GM23248 (cell line): Measurements from ENCODE around the gene RASA2. TPM values are rescaled to one million over a fixed set of nuclear protein-coding genes. Genes with fewer than 3 reads are reported as not detected.

ENCODE experiments used
- DNase-seq: peaks from one replicate; pipeline ENCODE4 v3.0.0-alpha.2; 2015
- H2AFZ ChIP-seq: fragments of 200-600 bp; sonication (generic); 2 replicates; pipeline ENCODE4 v1.6.1; 2016; ENCODE audit warnings: antibody characterized with exemption
- H3F3A ChIP-seq: fragments of 200-600 bp; sonication (generic); 2 replicates; pipeline ENCODE4 v1.6.1; 2016; ENCODE audit warnings: mild to moderate bottlenecking, antibody characterized with exemption, mixed run types; ENCODE audit not compliant: insufficient read depth
- H3K27ac ChIP-seq: fragments of 200-600 bp; sonication (generic); 2 replicates; pipeline ENCODE4 v1.5.1; 2016; ENCODE audit warnings: mild to moderate bottlenecking
- H3K27me3 ChIP-seq: fragments of 200-600 bp; sonication (generic); replicated peaks from 2 replicates; pipeline ENCODE4 v1.6.1; 2016; ENCODE audit warnings: mild to moderate bottlenecking; ENCODE audit not compliant: insufficient read depth
- H3K36me3 ChIP-seq: fragments of 200-600 bp; sonication (generic); 2 replicates; pipeline ENCODE4 v1.6.1; 2016; ENCODE audit warnings: low read depth, mild to moderate bottlenecking
- H3K4me1 ChIP-seq: fragments of 200-600 bp; sonication (generic); 2 replicates; pipeline ENCODE4 v1.6.1; 2016; ENCODE audit warnings: mild to moderate bottlenecking; ENCODE audit not compliant: insufficient read depth
- H3K4me2 ChIP-seq: fragments of 200-600 bp; sonication (generic); one replicate; pipeline ENCODE4 v1.6.1; 2016; ENCODE audit warnings: mild to moderate bottlenecking; ENCODE audit not compliant: unreplicated experiment
- H3K4me3 ChIP-seq: fragments of 200-600 bp; sonication (generic); 2 replicates; pipeline ENCODE4 v1.5.1; 2016; ENCODE audit warnings: mild to moderate bottlenecking
- H3K79me2 ChIP-seq: fragments of 200-600 bp; sonication (generic); 2 replicates; pipeline ENCODE4 v1.6.1; 2016; ENCODE audit warnings: mild to moderate bottlenecking; ENCODE audit not compliant: insufficient read depth
- H3K9ac ChIP-seq: fragments of 200-600 bp; sonication (generic); 2 replicates; pipeline ENCODE4 v1.6.1; 2016; ENCODE audit warnings: mild to moderate bottlenecking
- H3K9me2 ChIP-seq: fragments of 200-600 bp; sonication (generic); 2 replicates; pipeline ENCODE4 v1.6.1; 2016; ENCODE audit warnings: mixed run types, mild to moderate bottlenecking, moderate library complexity; ENCODE audit not compliant: insufficient read depth
- H3K9me3 ChIP-seq: fragments of 200-600 bp; sonication (generic); one replicate; pipeline ENCODE4 v1.6.1; 2017; ENCODE audit warnings: low read depth
- H4K20me1 ChIP-seq: fragments of 200-600 bp; sonication (generic); 2 replicates; pipeline ENCODE4 v1.6.0; 2016; ENCODE audit not compliant: insufficient read depth
- EZH2 ChIP-seq: fragments of 200-600 bp; sonication (generic); IDR thresholded peaks from 2 replicates; pipeline ENCODE4 v1.6.1; 2018; ENCODE audit warnings: antibody characterized with exemption, mild to moderate bottlenecking; ENCODE audit not compliant: insufficient read depth, poor library complexity, severe bottlenecking
- EZH2phosphoT487 ChIP-seq: fragments of 200-600 bp; sonication (generic); IDR thresholded peaks from 2 replicates; pipeline ENCODE4 v1.6.1; 2018; ENCODE audit warnings: antibody characterized with exemption, moderate library complexity, mild to moderate bottlenecking, low read depth; ENCODE audit not compliant: insufficient read depth
- WGBS, 2 experiments: methylation state at CpG; one replicate each; pipeline ENCODE4 v1.1.6; 2015 to 2017; ENCODE audit warnings: low lambda C conversion rate in 2 of 2, low coverage in 1 of 2; ENCODE audit errors: missing lambda C conversion rate in 2 of 2; 5-methylcytosine and 5-hydroxymethylcytosine counted together
- in situ Hi-C: fragments of 300-500 bp; cut with MboI; formaldehyde crosslinking; loops from 2 replicates; pipeline ENCODE4 v1.15.0; 2020
- polyA plus RNA-seq: library from polyadenylated mRNA; unstranded; fragments of >200 nt; fragmentation: Nextera tagmentation; extraction: Ambion mirVana; gene quantifications from 2 replicates; pipeline ENCODE4 v1.2.1, GENCODE V29; 2016
- total RNA-seq: library from RNA; depleted of rRNA; stranded (reverse); fragments of >200 nt; shearing (Covaris generic); gene quantifications from 2 replicates; pipeline ENCODE4 v1.2.3, GENCODE V29; 2014

The RASA2 gene
- total and polyA plus RNA-seq, 2 experiments from 2014 or later = 16.9 to 18.8 TPM

DNA sequence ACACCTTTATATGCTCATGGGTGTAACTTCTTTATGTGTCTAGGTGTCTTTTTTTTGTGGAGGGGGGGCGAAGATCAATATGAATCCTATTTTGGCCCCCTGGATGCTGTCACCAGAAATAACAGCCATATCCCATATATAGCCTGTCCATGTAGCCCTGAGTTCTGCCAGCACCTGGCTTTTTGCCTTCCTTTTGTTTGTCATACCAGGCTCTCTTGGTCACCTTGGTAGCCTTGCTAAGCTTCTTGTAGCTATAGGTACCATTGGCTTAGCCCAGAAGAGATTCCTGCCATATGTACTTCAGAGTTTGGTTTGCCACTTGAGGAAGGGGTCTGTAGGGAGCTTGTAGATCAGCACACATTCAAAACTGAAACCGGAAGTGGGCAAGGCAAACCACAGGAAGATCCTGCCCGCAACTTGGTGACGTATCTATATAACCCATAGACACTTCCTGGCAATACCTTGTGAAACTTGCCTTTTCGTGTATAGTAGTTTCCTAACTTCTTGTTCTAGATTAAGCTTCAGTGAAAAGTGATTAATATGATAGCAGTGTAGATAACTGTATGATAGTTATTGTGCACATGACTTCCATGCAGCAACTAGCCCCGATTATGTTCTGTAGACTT is 11.9 kb downstream of the RASA2 start:
- no peak overlapping the region for H3K4me2 ChIP-seq
- 98 to 99% methylated on average over 6 of the region's 6 CpGs for WGBS, 2 experiments
- no peaks in the 10 kb centered on the region for H3K9me3 ChIP-seq
- no peak overlapping the region for H3K27ac ChIP-seq
- H4K20me1 ChIP-seq = peaks cover 16% of the 10 kb centered on the region; the same call in 1 of the 2 replicates
- in situ Hi-C loops = no loop called here
- H3K9me2 ChIP-seq = no peaks in the 10 kb centered on the region
- no peak overlapping the region for H2AFZ ChIP-seq
- 0 out of 2 replicates have a peak, but pooled peaks cover 3% of the 10 kb centered on the region for H3F3A ChIP-seq
- no peaks in the 10 kb centered on the region for H3K36me3 ChIP-seq
- no peak overlapping the region for H3K9ac ChIP-seq
- H3K4me1 ChIP-seq = peaks cover 21% of the 10 kb centered on the region
- H3K4me3 ChIP-seq = no peak overlapping the region
- no peak for DNase-seq
- TF ChIP-seq EZH2 = no peak
- no peak for TF ChIP-seq EZH2phosphoT487
- no peaks in the 10 kb centered on the region for H3K27me3 ChIP-seq
- H3K79me2 ChIP-seq = peaks cover 96% of the 10 kb centered on the region

GRCh38 chr3:141499284-141499683 is 12.5 kb downstream of the RASA2 start:
- 97% methylated on average over 4 of the region's 4 CpGs for WGBS, 2 experiments
- 0 out of 2 replicates have a peak, but pooled peaks cover 3% of the 10 kb centered on the region for H3F3A ChIP-seq
- TF ChIP-seq EZH2phosphoT487 (no peak), EZH2 (no peak)
- no peaks in the 10 kb centered on the region for H3K36me3 ChIP-seq
- peaks cover 96% of the 10 kb centered on the region for H3K79me2 ChIP-seq
- H3K4me1 ChIP-seq = peaks cover 21% of the 10 kb centered on the region
- in situ Hi-C loops = no loop called here
- H3K27me3 ChIP-seq = no peaks in the 10 kb centered on the region
- no peak overlapping the region for H2AFZ ChIP-seq
- no peak overlapping the region for H3K9ac ChIP-seq
- H3K4me3 ChIP-seq = no peak overlapping the region
- DNase-seq = no peak
- no peak overlapping the region for H3K27ac ChIP-seq
- no peak overlapping the region for H3K4me2 ChIP-seq
- no peaks in the 10 kb centered on the region for H3K9me2 ChIP-seq
- H4K20me1 ChIP-seq = peaks cover 12% of the 10 kb centered on the region; the same call in 1 of the 2 replicates
- no peaks in the 10 kb centered on the region for H3K9me3 ChIP-seq

DNA sequence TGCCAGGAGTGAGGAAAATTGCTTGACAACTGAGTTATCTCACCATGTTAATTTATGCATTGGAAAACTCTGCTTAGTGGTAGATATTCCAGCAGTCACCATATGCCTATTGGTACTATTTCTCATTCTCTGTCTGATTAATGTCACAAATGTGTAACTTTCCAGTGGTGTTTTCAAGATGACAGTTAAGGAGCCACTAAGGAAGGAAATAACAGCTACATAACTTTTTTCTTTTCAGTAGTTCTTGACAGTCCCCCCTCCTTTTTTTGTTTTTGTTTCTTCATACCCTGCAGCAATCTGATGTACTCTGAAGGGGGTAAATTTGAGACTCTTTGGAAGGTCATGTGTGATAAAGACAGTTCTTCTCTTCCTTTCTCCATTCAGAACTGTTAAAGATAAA is 13.1 kb downstream of the RASA2 start:
- Histone ChIP-seq H3K4me2 (no peak overlapping the region), H2AFZ (no peak overlapping the region), H3K79me2 (peaks cover 96% of the 10 kb centered on the region), H4K20me1 (peaks cover 14% of the 10 kb centered on the region; the same call in 1 of the 2 replicates), H3K36me3 (no peaks in the 10 kb centered on the region), H3K4me1 (peaks cover 21% of the 10 kb centered on the region), H3K4me3 (no peak overlapping the region), H3F3A (0 out of 2 replicates have a peak, but pooled peaks cover 3% of the 10 kb centered on the region), H3K9ac (no peak overlapping the region), H3K27me3 (no peaks in the 10 kb centered on the region), H3K9me2 (no peaks in the 10 kb centered on the region), H3K9me3 (no peaks in the 10 kb centered on the region), H3K27ac (no peak overlapping the region)
- no peak for DNase-seq
- in situ Hi-C loops = no loop called here
- no peak for TF ChIP-seq EZH2phosphoT487
- no peak for TF ChIP-seq EZH2

GRCh38 chr3:141500397-141500796 is 13.6 kb downstream of the RASA2 start:
- WGBS, 2 experiments = 92 to 100% methylated on average over 1 of the region's 1 CpG
- TF ChIP-seq EZH2 (no peak), EZH2phosphoT487 (no peak)
- H3K36me3 ChIP-seq = no peaks in the 10 kb centered on the region
- 0 out of 2 replicates have a peak, but pooled peaks cover 3% of the 10 kb centered on the region for H3F3A ChIP-seq
- no peak overlapping the region for H2AFZ ChIP-seq
- H3K4me2 ChIP-seq = no peak overlapping the region
- no peaks in the 10 kb centered on the region for H3K27me3 ChIP-seq
- in situ Hi-C loops = no loop called here
- peaks cover 17% of the 10 kb centered on the region; the same call in 1 of the 2 replicates for H4K20me1 ChIP-seq
- H3K9me2 ChIP-seq = no peaks in the 10 kb centered on the region
- peaks cover 21% of the 10 kb centered on the region for H3K4me1 ChIP-seq
- DNase-seq = no peak
- H3K4me3 ChIP-seq = no peak overlapping the region
- H3K9me3 ChIP-seq = no peaks in the 10 kb centered on the region
- no peak overlapping the region for H3K27ac ChIP-seq
- no peak overlapping the region for H3K9ac ChIP-seq
- H3K79me2 ChIP-seq = peaks cover 96% of the 10 kb centered on the region
